ENCODE results near the gene C16orf90.

- TF ChIP-seq POLR2A (IDR thresholded peaks at IDR 0.05), result no peak
- TF ChIP-seq CTCF (IDR thresholded peaks at IDR 0.05), result no peak
Measured at GRCh38 chr16:3478242-3478925, 16.9 kb downstream of the C16orf90 start.
